ENCODE data around the gene TMEM184C. TPM values are rescaled to one million over a fixed set of nuclear protein-coding genes. Genes with fewer than 3 reads are reported as not detected.

Gene TMEM184C
- total RNA-seq, 3 donors from 2014 or later, result 21.0 to 32.2 (median 26.9) TPM

- Histone ChIP-seq H3K27me3 (no peaks in the 10 kb centered on the region), H3K4me1 (peaks cover 0 to 3% of the 10 kb centered on the region in 2 donors), H3K36me3 (no peaks in the 10 kb centered on the region), H3K4me3 (peak overlapping the region in 2 of 3 donors; percentile 79), H3K27ac (peak overlapping the region in 1 of 2 donors; percentile 89), H3K9me3 (no peaks in the 10 kb centered on the region)
- no peak for DNase-seq (ENCODE audit: low spot score in 2 of 2)
- TF ChIP-seq CTCF (IDR thresholded peaks at IDR 0.05) (no peak), POLR2AphosphoS5 (IDR thresholded peaks at IDR 0.05) (no peak), POLR2A (IDR thresholded peaks at IDR 0.05) (no peak)
- intact Hi-C loops (cut with DNase I; ENCODE audit: low total_unique reads), result no loop called here
Observed at GRCh38 chr4:147682755-147683154, 65.6 kb downstream of the TMEM184C start.

DNA sequence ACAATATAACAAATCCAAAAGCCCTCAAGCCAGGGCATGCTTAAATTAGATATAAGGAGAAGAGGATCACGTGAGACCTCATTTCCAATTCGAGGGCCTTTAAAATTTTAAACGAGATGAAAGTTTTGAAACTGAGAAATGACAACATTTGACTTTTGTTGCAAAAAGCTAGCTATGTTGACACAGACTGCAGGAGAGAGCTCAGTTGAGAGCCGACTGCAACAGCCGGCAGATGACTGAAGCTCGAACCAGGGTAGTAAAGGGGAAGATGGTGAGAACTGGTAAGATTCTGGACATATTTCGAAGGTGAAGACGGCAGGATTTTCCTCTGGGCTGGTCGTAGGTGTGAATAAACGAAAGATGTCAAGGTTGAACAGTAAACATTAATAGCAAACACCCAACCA, 66.0 kb downstream of the TMEM184C start:
- no peak for DNase-seq (ENCODE audit: low spot score in 2 of 2)

DNA sequence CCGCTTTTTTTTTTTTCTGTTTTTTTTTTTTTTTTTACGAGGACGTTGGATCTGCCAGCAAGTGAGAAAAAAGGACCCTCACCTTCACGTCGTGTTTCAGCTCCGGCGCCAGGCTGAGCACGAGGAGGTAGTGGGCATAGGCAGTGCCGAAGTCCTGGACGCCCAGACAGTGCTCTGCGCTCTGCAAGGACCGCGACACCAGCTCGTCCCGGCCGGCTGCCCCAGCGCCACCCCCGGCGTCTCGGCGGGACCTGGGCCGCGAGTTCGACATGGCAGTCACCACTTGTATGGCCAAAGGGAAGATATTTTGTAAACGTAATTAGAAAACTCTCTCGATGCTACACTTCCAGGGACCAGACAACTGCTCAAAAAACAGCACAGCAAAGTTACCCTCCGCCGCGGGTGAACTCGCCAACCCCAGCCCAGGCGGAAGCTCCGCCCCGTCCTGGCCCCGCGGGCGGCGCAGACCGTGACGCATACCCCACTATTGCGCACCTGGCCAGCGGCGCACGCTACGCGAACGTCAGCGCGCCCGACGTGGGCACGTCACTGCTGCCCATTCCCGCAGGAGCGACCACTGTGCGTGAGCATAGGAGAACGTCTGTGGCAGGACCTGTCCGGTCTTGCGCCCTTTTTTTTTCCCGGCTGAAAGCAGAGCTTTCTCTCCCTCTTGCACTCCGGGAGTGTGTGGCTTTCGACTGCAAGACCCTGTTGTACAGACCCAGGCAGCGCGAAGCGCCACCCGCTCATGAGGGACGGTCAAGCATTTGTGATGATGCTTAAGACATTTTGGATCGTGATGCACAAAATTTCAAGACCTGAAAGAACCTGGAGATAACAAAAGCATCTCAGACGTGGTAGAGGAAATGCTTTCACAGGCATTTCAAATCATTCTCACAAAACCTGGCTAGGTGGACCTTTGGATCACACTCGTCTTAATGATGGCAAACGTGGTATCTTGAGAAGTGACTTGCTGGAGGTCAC, 66.8 kb downstream of the TMEM184C start, which contains the start of gene PRMT9:
PRMT9 (minus strand) TSS at position 447 of the 984 bp plus-strand sequence; CDS start at position 271, 176 bp downstream.
- peak; percentile 80 to 88 for DNase-seq (ENCODE audit: low spot score in 2 of 2)
- H3K27ac ChIP-seq, result peak within 1 kb of the TSS; percentile 89 to 91
- no peaks in the 10 kb centered on the region for H3K36me3 ChIP-seq
- H3K27me3 ChIP-seq, result no peaks in the 10 kb centered on the region
- TF ChIP-seq CTCF (IDR thresholded peaks at IDR 0.05) (no peak), POLR2A (IDR thresholded peaks at IDR 0.05) (peak; percentile 67), POLR2AphosphoS5 (IDR thresholded peaks at IDR 0.05) (peak; percentile 87 to 93 (median 90))
- peak within 1 kb of the TSS; percentile 70 to 79 (median 79) for H3K4me3 ChIP-seq
- no peaks in the 10 kb centered on the region for H3K9me3 ChIP-seq
- peaks cover 0 to 3% of the 10 kb centered on the region in 2 donors for H3K4me1 ChIP-seq
- intact Hi-C loops (cut with DNase I; ENCODE audit: low total_unique reads), result no loop called here

More for the DNA sequence above, 66.0 kb downstream of the TMEM184C start:
- Histone ChIP-seq H3K9me3 (no peaks in the 10 kb centered on the region), H3K4me3 (peak overlapping the region; percentile 70 to 79 (median 79)), H3K27me3 (no peaks in the 10 kb centered on the region), H3K27ac (peak overlapping the region; percentile 89 to 91), H3K36me3 (no peaks in the 10 kb centered on the region), H3K4me1 (peaks cover 0 to 3% of the 10 kb centered on the region in 2 donors)
- no peak for TF ChIP-seq POLR2A (IDR thresholded peaks at IDR 0.05)
- TF ChIP-seq CTCF (IDR thresholded peaks at IDR 0.05), result no peak
- no peak for TF ChIP-seq POLR2AphosphoS5 (IDR thresholded peaks at IDR 0.05)
- intact Hi-C loops (cut with DNase I; ENCODE audit: low total_unique reads), result no loop called here

- no peak overlapping the region for H3K27ac ChIP-seq
- DNase-seq (ENCODE audit: low spot score in 2 of 2), result no peak
- no peaks in the 10 kb centered on the region for H3K9me3 ChIP-seq
- no peak overlapping the region for H3K4me3 ChIP-seq
- intact Hi-C loops (cut with DNase I; ENCODE audit: low total_unique reads), result no loop called here
- TF ChIP-seq POLR2AphosphoS5 (IDR thresholded peaks at IDR 0.05) (no peak), POLR2A (IDR thresholded peaks at IDR 0.05) (no peak), CTCF (IDR thresholded peaks at IDR 0.05) (no peak)
- H3K36me3 ChIP-seq, result no peaks in the 10 kb centered on the region
- no peaks in the 10 kb centered on the region for H3K4me1 ChIP-seq
- H3K27me3 ChIP-seq, result no peaks in the 10 kb centered on the region
Observed at GRCh38 chr4:147689067-147689466, 71.9 kb downstream of the TMEM184C start.

GRCh38 chr4:147691820-147692219, 74.6 kb downstream of the TMEM184C start:
- TF ChIP-seq CTCF (IDR thresholded peaks at IDR 0.05) (no peak), POLR2A (IDR thresholded peaks at IDR 0.05) (no peak), POLR2AphosphoS5 (IDR thresholded peaks at IDR 0.05) (no peak)
- intact Hi-C loops (cut with DNase I; ENCODE audit: low total_unique reads), result no loop called here

More at GRCh38 chr4:147691820-147692219, 74.6 kb downstream of the TMEM184C start:
- Histone ChIP-seq H3K27ac (no peak overlapping the region), H3K36me3 (no peaks in the 10 kb centered on the region), H3K4me3 (no peak overlapping the region), H3K4me1 (no peaks in the 10 kb centered on the region), H3K9me3 (no peaks in the 10 kb centered on the region), H3K27me3 (no peaks in the 10 kb centered on the region)
- DNase-seq (ENCODE audit: low spot score in 2 of 2), result no peak

All from breast epithelium (tissue), 4 donors.